ENCODE results near the gene FAM193B.
"Not testable (repeated sequence)": the region's sequence is repeated elsewhere in the genome, so short reads cannot be mapped to it uniquely, and the experiment has no call there.

FAM193B gene

DNA sequence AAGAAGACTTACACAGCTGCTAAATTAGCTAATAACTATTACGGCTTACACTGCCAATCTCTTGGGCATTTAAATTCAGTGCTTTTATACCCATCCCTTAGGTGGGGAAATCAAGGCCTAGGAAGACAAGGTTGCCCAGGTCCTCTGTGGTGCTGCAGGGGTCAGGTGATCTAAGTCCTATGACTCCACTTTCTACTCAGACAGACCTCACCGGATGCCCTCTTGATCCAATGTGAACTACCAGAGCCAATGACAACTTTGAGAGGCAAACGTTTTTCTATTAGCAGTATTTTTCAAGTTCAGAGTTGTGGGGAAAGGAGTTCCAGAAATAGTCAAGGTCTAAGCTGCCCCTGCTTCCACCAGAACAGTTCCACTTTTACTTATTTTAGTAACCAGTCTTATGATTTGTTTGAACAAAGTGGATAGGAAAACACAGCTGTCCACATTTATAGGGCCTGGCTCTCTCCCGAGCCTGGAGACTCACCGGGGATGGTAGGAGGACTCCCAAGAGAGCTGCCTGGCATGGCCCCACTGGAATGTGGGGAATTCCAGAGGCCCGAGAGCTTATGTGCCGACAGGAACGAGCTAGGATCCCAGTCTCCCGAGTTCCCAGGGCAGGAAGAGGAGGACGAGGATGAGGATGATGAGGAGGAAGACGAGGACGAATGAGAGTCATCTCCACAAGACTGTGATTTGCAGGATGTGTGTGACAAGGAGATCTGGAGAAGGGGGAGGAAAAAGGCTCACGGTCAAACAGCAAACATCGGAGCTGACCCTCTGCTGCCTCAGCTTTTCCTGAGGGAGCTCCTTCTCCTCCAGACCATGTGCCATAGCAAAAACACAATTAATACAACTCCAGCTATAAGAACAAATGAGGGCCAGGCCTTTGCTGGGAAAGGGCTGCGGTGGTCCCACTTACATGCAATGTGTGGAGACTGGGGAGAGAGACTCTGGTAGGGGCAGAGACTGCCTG lies 16.7 kb downstream of the FAM193B start:
- peak; percentile 83 for DNase-seq (ENCODE audit: low read depth)

DNA sequence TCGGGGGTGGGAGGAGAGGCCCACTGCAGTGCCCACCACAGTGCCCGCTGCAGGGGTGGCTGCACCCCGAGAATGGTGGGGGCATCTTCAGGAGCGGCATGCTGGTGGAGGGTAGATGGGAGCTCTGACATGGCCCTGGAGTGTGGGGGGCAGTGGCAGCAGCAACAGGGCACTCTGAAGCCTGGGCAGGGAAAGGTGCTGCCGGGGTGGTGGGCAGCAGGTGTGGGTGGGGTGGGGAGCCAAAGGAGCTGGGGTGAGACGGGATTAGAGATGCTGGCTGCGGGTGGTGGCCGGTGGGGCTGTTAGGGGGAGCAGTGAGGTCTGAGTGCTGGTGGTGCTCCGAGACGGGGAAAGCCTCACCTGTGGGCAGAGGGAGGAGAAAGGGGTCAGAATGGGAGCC lies 18.0 kb downstream of the FAM193B start:
- no peak for DNase-seq (ENCODE audit: low read depth)

DNA sequence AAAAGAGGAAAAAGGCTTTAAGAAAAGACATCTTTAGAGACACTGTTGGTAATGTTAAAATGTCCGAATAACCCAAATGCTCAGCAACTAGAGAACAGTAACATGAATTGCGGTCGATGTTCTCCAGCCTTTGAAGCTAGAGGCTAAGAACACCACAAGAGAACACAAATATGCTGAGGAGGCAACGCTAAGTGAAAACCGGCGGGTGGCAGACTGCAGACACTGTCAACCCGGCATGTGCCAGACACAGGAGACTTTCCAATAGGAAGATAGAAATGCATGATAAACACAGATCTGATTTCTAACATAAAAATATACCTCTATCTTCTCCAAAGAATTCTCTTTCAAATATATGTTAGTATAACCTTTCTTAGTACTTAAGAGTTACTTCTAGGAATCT lies 19.2 kb downstream of the FAM193B start:
- DNase-seq (ENCODE audit: low read depth), result no peak

DNA sequence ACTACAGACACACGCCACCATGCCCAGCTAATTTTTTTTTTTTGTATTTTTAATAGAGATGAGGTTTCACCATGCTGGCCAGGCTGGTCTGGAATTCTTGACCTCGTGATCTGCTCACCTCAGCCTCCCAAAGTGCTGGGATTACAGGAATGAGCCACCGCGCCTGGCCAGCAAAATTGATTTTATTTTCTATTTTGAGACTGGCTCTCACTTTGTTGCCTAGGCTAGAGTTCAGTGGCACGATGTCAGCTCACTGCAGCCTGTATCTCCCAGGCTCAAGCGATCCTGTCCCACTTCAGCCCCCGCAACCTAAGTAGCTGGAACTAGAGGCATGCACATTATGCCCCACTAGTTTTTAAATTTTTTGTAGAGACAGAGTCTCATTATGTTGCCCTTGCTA lies 19.9 kb downstream of the FAM193B start:
- not testable (repeated sequence) for DNase-seq (ENCODE audit: low read depth)

DNA sequence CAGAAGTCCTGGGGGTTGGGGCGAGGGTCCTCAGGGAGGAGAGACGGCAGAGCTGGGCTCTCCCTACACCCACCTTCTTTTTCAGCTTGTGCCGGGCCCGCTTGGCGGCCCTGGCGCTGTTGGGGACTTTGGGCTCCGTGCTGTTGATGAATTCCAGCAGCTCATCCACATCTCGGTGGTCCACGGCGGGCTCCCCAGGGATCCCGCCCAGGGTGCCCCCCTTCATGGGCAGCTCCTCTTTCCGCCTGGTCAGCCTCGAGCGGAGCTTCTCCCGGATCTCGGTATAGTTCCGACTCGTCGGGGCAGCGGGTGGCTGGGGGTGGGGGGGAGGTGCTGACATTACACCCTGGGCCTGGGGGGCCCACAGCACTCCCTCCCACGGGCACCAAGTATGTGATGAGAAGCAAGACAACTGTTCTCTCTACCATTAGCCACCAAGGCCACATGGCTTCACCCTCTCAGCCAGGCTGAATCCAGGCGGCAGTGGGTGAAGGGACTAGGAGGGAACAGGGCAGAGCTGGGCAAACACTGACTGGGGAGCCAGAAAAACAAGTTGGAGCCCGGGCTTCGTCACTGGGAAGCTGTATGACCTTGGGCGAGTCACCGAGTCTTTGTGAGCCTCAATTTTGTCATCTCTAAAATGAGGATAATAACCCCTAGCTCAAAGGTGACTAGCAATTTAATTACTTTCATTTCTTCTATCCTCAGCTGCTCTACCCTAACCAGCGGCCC lies 23.0 kb downstream of the FAM193B start:
- DNase-seq (ENCODE audit: low read depth), result no peak

DNA sequence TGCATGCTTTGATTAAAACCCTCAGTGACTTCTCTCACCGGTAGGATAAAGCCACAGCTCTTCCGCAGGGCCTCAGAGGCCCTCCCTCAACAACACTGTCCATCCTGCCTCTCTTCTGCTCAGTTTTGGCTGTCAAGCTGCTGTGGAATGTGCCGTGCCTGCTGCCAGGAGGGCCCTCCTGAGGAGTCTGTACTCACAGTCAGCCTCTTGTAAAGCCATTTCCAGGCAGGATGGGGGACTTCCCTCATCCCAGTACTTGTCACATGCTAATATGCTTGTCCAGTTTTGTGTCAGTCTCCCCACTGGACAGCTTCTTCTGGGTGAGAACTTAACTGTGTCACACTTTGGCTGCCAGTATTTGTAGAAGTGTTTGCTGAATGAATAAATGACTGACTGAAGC lies 23.7 kb downstream of the FAM193B start:
- no peak for DNase-seq (ENCODE audit: low read depth)

DNA sequence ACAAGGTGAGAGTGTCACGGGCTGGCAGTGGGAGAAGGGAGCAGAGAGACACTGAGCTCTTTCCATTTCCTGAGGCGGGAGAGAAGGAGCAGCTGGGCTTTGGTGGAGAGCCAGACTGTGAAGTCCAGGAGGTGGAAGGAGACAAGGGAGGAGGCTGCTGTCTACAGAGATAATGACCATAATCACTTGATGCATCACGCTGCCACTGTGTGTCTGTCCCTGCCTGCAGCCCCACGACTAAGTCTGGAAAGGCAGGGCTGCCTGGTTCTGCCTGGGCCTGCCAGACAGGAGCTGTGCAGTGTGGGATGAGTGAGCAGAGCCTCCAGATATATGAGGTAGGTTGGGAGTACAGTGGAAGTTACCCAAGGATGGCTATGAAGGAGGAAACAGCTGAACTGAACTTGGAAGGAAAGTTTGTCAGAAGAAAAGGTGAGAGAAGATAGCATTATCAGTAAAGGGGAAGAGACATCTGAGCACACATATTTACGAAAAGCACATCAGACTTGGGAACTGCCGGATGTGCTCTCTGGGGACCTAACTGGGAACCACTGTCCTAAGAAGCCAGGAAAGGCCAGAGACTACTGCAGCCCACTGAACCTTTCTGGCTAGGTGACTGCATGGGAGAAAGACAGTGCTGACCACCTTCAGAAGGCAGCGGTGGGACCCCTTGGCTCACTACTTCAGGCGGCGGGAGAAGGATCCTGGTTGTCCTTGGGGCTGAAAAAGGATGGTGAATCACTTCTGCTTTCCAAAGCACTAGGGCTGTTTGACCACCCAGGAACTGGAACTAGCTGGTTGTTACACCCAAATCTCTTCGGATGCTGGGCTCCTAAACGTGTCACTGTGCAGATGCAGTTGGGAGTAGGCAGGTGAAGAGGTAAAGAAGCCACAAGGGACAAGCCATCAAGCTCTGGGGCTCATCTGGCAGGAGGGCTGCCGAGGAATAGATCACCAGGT lies 24.8 kb downstream of the FAM193B start:
- DNase-seq (ENCODE audit: low read depth), result no peak

DNA sequence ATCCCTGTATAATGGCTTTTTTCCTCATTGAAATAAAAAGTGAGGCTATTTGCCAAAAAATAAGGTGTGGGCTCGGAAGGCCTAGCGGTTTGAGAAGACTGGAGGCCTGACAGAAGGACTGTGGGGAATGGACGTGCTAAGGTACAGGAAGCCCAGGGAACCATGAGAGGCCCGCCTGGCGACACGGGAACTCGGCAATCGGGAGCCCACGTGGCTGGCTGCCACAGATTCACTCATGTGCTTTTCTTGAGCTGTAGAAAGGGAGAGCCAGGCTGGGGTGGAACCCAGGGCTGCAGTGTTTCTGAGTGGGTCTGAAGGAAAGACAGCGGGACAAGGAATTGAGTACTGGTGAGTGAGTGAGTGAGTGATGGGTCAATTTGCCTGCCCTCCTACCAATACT lies 25.7 kb downstream of the FAM193B start:
- DNase-seq (ENCODE audit: low read depth), result no peak

DNA sequence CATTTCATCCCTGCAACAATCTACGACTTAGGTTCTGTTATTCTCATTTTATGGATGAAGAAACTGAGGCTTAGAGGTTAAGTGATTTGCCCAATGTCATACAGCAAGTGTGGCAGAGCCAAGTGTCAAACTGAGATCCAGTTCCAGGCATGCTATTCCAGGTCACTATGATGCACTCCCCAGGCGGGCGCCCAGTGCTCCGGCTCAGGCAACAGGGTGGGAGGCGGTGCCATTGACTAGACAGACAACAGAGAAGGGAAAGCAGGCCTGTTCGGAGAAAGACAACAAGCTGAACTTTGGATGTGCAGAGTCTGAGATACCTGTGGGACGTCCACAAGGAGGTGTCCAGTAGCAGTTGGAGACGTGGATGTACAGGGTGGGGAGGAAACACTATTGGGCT lies 26.8 kb downstream of the FAM193B start:
- DNase-seq (ENCODE audit: low read depth), result no peak

DNA sequence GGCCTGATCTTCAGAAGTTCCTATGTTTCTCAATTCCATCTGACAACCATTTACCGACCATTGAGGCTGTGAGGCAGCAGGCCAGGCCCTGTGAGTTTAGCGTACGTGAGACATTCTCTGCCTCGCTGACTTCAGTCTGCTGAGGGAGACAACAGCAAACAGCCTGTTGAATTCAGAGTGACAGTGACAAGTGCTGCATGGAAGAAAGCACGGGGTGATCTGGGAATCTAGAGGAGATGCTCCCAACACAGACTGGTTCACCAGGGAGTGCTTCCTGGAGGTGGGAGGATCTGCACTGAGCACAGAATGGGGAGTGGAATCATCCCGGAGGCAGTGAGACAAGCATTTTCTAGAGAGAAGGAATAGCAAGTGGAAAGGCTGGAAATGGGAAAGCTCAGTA lies 27.6 kb downstream of the FAM193B start:
- no peak for DNase-seq (ENCODE audit: low read depth)

DNA sequence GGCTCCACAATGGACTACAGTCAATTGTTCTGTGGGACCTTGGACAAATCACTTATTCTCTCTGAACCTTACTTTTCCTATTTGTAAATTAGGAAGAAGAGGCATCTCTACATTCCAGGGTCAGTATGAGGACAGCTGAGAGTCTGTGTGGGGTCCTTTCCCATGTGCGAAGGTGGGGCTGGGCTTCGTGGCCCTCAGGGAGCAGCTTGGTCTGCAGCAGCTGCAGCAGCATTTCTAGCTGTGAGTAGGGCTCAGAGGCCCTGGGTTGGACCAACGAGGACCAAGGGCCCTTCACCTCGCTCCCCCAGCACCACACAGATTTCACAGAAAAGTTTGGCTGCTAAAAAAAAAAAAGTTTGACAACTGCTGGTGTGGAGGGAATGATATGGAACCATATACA lies 28.2 kb downstream of the FAM193B start:
- no peak for DNase-seq (ENCODE audit: low read depth)

DNA sequence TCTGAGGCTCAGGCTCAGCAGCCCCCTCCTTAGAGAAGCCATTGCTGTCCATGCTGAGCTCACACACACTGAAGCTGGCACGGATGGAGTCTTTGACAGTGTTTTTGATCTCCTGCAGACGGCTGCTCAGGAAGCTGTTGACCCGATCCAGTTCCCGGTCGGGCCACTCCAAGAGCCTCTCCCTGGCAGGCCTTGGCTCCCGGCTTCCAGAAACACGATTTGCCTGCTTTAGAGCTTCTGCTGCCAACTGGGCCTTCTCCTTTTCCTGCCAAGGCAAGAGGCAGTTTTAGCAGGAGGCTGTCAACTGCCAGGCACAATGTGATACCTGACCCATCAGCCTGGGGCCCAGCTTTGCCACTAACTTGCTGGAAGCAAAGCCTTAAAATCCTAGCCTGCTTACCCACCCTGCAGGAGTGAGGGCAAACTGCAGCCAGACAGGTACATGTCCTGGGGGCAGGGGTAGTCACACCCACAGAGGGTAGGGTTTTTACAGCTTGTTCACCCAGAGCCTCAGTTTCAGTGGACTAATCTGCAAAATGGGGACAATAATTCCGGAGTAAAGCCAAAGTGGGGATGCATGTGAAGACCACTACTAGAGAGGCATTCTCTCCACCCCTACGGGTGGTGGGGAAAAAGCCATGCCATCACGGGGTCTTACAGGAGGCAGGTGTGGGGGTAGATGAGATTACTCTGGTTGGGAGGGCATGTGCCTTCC lies 29.3 kb downstream of the FAM193B start:
- DNase-seq (ENCODE audit: low read depth), result no peak

DNA sequence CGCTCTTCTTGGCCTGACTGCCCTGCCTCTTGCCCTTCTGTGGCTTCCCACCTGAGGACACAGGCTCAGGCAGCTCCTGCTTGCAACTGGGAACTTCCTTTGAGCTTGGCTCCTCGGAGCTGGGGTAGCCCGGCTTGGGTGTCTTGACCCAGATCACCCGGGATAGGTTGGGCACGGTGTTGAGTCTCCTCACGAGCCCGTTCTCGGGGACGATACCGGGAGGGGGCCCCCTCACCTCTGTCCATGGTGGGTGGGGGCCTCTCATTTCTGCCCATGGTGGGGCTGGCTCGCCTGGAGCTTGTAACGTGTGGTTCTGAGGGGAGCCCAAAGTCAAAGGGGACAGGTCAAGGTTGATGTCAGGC lies 29.8 kb downstream of the FAM193B start:
- no peak for DNase-seq (ENCODE audit: low read depth)

DNA sequence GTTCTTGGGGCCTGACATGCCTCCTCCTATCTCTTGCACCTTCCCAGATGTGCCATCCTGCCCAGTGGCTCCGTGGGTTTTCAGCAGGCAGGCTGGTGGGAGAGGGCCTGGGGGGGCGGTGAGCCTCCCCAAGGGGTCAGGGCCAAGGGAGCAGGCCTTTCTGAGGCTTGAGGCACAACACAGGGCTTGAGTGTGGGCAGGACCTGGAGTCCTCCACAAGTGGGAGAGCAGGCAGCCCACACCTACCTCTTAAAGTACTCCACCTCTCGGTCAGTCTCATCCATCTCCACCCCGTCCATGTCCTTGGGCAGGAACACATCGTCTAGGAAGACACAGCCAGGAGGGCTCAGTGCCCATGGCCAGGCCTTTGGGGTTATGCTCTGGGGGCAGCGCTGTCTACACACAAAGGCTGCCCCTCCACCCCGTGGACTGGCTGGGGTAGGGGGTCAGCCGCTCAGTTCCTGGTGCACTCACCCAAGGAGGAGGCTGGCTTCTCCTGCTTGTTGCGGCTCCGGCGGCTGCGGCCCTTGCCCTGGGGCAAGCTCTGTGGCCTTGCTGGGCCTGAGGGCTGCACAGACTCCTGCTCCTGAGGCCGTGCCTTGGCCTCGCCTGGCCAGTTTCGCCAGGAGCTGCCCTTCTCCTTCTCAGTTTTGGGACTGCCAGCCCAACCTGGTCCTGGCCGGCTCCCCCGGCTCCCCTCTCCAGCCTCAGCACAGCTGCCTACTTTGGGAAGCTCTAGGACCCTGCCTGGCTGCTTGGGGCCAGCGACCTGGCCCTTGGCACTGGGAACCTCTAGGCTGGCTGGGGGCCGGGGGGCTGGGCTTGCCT lies 30.4 kb downstream of the FAM193B start:
- DNase-seq (ENCODE audit: low read depth), result no peak

DNA sequence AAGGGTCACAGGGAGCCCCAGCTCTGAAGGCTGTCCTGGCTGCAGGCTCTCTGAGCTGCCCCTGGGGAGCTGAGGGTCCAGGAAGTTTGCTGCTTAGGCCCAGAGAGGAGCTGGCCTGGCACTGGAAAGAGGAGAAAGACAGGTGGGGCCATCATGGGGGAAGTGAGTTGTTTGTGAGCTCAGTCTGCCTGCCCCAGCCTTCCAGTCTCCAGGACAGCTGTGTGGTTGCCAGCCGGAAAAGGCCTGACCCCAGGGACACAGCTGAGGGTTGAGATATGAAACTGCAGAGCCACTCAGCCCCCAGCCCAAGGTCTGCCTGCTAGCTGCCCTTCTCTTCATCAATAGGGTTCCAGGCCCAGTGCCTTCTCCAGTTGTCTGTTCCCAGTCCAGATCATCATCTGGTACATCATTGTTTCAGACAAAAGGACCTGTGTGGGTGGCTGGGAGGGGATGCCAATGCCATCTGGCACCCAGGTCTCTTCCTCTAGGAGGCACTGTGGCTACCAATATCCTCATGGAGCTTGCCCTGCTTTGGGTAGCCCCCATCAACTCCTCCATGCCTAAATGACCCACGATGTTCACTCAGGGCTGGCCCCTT lies 33.3 kb downstream of the FAM193B start:
- no peak for DNase-seq (ENCODE audit: low read depth)

DNA sequence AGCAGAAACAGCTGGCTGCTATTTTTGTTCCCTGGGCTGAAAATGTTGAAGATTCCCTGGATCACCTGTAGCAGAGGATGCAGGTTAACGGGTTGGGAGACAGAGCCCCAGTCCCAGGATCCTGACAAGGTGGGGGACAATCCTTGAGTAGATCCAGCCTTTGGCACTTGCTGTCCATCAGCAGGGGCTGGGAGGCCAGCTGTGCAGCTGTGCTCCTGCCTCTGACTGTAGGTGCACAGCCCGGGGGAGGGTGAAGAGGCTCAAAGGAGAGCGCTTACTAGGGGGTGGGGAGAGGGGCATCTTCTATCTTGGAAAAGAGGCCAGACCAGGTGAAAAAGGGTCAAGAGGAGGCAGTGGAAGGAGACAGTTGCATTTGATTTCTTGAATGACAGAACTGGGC lies 34.1 kb downstream of the FAM193B start:
- no peak for DNase-seq (ENCODE audit: low read depth)

DNA sequence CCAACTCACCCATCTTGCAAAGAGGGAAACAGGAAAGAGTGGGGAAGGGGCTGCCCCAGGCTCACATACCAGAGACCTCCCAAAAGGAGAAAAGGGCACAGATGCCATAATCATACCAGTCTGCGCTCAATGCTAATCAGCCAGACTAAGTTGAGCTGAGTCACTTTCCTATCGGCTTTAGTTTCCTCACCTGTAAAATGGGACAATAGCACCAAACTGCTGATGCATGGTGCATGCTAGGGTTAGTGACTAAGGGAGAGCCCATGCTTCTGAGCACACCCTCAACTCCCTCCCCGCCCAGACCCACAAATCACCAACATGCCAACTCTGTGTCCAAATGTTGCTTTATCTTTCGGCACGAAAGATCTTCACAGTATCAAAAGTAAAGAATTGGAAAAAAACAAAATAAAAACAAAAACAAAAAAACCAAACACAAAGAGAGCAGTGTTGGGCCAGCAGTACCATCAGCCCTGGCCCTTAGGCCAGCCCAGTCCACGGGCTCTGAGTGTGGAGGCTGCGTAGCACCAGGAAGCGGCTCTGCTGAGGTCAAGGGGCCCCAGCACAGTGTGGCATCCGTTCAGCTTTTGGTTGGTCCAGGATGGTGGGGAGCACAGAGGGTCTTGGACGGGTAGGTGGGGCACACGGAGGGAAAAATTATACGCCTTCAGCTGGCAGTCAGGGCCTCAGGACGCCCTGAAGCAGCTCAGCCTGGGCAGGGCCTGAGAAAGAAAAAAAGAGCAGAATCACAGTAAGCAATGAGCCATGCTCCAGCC lies 34.7 kb downstream of the FAM193B start:
- DNase-seq (ENCODE audit: low read depth), result no peak

DNA sequence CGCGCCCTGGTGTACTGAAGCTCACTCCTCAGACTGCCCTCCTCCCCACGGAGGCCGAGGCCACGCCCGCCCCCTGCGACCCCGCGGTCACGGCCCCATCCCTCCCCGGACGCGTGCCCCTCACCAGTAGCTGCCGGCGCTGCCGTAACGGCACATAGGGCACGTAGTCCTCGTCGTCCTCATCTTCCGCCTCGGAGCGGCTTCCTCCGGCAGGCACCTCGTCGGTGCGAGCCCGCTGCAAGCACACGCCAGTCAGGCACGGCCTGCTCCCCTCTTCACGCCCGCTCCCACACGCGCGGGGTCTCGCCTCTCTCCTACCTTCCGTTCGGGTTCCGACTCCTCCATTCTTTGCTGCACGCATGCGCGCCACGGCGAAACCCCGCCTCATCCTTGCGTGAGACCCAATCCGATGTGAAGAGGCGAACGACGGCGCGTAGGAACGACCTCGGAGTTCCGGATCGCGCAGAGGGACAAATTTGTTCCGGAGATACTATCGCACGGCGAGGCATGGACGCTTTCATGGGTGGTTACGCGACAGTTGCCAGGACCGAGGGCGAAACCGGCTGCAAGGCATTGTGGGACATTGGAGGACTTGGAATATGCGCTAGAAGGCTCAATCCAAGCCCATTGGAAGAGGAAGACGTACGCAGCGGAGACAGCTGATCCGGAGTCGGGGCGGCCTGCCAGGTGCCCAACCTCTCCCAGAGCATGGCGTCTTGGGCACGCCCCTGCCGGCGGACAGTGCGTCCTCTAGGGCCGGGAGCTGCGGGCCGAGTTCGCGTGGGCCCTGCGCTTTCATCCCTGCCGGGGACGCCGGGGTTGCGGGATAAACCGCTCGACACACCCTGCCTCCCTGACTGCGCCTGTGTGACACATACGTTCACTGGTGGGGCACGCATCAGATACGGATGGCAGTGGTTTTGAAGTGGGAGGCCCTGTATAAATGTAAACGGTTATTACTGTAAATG lies 37.5 kb downstream of the FAM193B start, which contains the start of gene DDX41:
TSS of gene DDX41 (minus strand) at position 361 of the 968 bp plus-strand sequence. CDS start at position 345, 16 bp downstream.
- DNase-seq (ENCODE audit: low read depth), result peak; percentile 98
